HL-60 (cell line): ENCODE data around the gene ETV3.

Experiments
- POLR2AphosphoS5 ChIP-seq: IDR thresholded peaks from 2 replicates; pipeline ENCODE4 v1.6.1; 2012; ENCODE audit warnings: low read depth
- TF ChIP-seq, protein P1 (sequence below): IDR thresholded peaks from one replicate; pipeline ENCODE4 v1.5.1; 2011; ENCODE audit warnings: low read length, control low read depth, inconsistent platforms; ENCODE audit not compliant: insufficient read depth

GRCh38 chr1:157085421-157085820, 52.8 kb downstream of the ETV3 start:
- TF ChIP-seq, protein P1, sequence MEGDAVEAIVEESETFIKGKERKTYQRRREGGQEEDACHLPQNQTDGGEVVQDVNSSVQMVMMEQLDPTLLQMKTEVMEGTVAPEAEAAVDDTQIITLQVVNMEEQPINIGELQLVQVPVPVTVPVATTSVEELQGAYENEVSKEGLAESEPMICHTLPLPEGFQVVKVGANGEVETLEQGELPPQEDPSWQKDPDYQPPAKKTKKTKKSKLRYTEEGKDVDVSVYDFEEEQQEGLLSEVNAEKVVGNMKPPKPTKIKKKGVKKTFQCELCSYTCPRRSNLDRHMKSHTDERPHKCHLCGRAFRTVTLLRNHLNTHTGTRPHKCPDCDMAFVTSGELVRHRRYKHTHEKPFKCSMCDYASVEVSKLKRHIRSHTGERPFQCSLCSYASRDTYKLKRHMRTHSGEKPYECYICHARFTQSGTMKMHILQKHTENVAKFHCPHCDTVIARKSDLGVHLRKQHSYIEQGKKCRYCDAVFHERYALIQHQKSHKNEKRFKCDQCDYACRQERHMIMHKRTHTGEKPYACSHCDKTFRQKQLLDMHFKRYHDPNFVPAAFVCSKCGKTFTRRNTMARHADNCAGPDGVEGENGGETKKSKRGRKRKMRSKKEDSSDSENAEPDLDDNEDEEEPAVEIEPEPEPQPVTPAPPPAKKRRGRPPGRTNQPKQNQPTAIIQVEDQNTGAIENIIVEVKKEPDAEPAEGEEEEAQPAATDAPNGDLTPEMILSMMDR: no peak
- no peak for TF ChIP-seq POLR2AphosphoS5
